Endothelial cell of umbilical vein (primary cell): ENCODE data around the gene FAM3B. TPM values are rescaled to one million over a fixed set of nuclear protein-coding genes. Genes with fewer than 3 reads are reported as not detected.

Experiments used
- BruUV-seq: library from RNA; stranded (reverse); fragments of 400-500 nt; replicated peaks from 2 replicates; lab custom pipeline; 2021; lab: Mats Ljungman, UMichigan
- CTCF ChIA-PET: fragments of 300-600, 350-600 bp; sonication (Branson Sonifier 250); formaldehyde crosslinking; loops from one replicate; lab custom pipeline; 2021; ENCODE audit warnings: antibody characterized with exemption, inconsistent platforms; lab: Charles Lee
- POLR2A ChIA-PET: fragments of 300-600, 350-600 bp; sonication (Branson Sonifier 250); formaldehyde crosslinking; loops from one replicate; lab custom pipeline; 2021; ENCODE audit warnings: antibody characterized with exemption, inconsistent platforms; lab: Charles Lee
- DNase-seq: peaks from one replicate; pipeline ENCODE4 v3.0.0-alpha.2; 2011; ENCODE audit warnings: low read depth, low spot score
- FAIRE-seq: peaks from 2 replicates; lab custom pipeline; 2011; peaks lifted over from hg19 to GRCh38; lab: Jason Lieb, UNC
- H2AFZ ChIP-seq: 2 replicates; pipeline ENCODE4 v1.6.0; 2012; ENCODE audit warnings: low read depth, low read length, control low read depth, inconsistent platforms
- H3K27ac ChIP-seq: 2 replicates; pipeline ENCODE4 v1.5.1; 2011; ENCODE audit warnings: low read depth, mild to moderate bottlenecking, control low read depth, low read length, moderate library complexity; ENCODE audit not compliant: insufficient read depth
- H3K27me3 ChIP-seq, 2 experiments: 2 replicates each; pipeline versions ENCODE4 v1.6.0 to v1.6.1; 2011; ENCODE audit warnings: low read length in 2 of 2, mixed read lengths in 1 of 2; ENCODE audit not compliant: control insufficient read depth in 2 of 2, insufficient read depth in 2 of 2
- H3K36me3 ChIP-seq, 2 experiments: 2 replicates in 1 of 2; 3 replicates in 1 of 2; pipeline ENCODE4 v1.5.1; 2011; ENCODE audit warnings: low read length in 2 of 2, mild to moderate bottlenecking in 1 of 2, moderate library complexity in 1 of 2; ENCODE audit not compliant: control insufficient read depth in 2 of 2, insufficient read depth in 2 of 2; ENCODE audit errors: extremely low read depth in 1 of 2
- H3K4me1 ChIP-seq: 3 replicates; pipeline ENCODE4 v1.5.1; 2011; ENCODE audit warnings: mild to moderate bottlenecking, low read length; ENCODE audit not compliant: control insufficient read depth, insufficient read depth; ENCODE audit errors: extremely low read depth
- H3K4me2 ChIP-seq: 2 replicates; pipeline ENCODE4 v1.6.1; 2011; ENCODE audit warnings: low read length, control low read depth, mixed read lengths; ENCODE audit not compliant: insufficient read depth
- H3K4me3 ChIP-seq, 3 experiments: fragments of 200-600 bp in 1 of 3; sonication (generic), shearing (Covaris generic) in 1 of 3; replicated peaks in 1 of 3; 2 replicates each; pipeline ENCODE4 v1.5.1; 2011 to 2016; ENCODE audit warnings: control low read depth in 3 of 3, low read length in 3 of 3, mild to moderate bottlenecking in 2 of 3, inconsistent platforms in 1 of 3, low read depth in 1 of 3, moderate library complexity in 1 of 3; ENCODE audit not compliant: insufficient read depth in 1 of 3
- H3K79me2 ChIP-seq: 2 replicates; pipeline ENCODE4 v1.6.0; 2012; ENCODE audit warnings: low read length, inconsistent platforms; ENCODE audit not compliant: control insufficient read depth, insufficient read depth
- H3K9ac ChIP-seq: replicated peaks from 2 replicates; pipeline ENCODE3; 2011; ENCODE audit warnings: low read length, control low read depth; ENCODE audit not compliant: insufficient read depth; ENCODE audit errors: extremely low read depth
- H3K9me1 ChIP-seq: replicated peaks from 3 replicates; pipeline ENCODE4 v1.6.0; 2011; ENCODE audit warnings: mild to moderate bottlenecking, low read length; ENCODE audit not compliant: control insufficient read depth, insufficient read depth; ENCODE audit errors: extremely low read depth
- H3K9me3 ChIP-seq: replicated peaks from 2 replicates; pipeline ENCODE4 v1.5.1; 2012; ENCODE audit warnings: low read length, inconsistent platforms; ENCODE audit not compliant: control insufficient read depth, insufficient read depth
- H4K20me1 ChIP-seq: replicated peaks from 2 replicates; pipeline ENCODE3; 2011; ENCODE audit warnings: mild to moderate bottlenecking, low read length; ENCODE audit not compliant: control insufficient read depth, insufficient read depth; ENCODE audit errors: extremely low read depth
- EZH2 ChIP-seq: IDR thresholded peaks from 2 replicates; pipeline ENCODE4 v1.6.1; 2012; ENCODE audit warnings: borderline replicate concordance, low read depth, mild to moderate bottlenecking, moderate library complexity, low read length, inconsistent platforms; ENCODE audit not compliant: severe bottlenecking
- FOS ChIP-seq: IDR thresholded peaks from 2 replicates; pipeline ENCODE4 v1.6.1; 2011; ENCODE audit warnings: mild to moderate bottlenecking, low read length, moderate library complexity, borderline replicate concordance; ENCODE audit not compliant: insufficient read depth
- GATA2 ChIP-seq: IDR thresholded peaks from 2 replicates; pipeline ENCODE4 v1.7.0; 2011; ENCODE audit warnings: low read depth, mild to moderate bottlenecking, moderate library complexity, mixed read lengths, low read length; ENCODE audit not compliant: insufficient read length, insufficient read depth
- JUN ChIP-seq: IDR thresholded peaks from 2 replicates; pipeline ENCODE4 v1.6.1; 2011; ENCODE audit warnings: borderline replicate concordance, low read depth; ENCODE audit not compliant: insufficient read length, insufficient read depth
- MAX ChIP-seq: IDR thresholded peaks from 2 replicates; pipeline ENCODE4 v1.6.1; 2011; ENCODE audit not compliant: insufficient read depth, insufficient read length
- MYC ChIP-seq: IDR thresholded peaks from one replicate; pipeline ENCODE4 v1.6.1; 2011; ENCODE audit warnings: mild to moderate bottlenecking, low read depth, low read length
- POLR2A ChIP-seq: IDR thresholded peaks from 2 replicates; pipeline ENCODE4 v1.6.1; 2012; ENCODE audit warnings: low read depth, mild to moderate bottlenecking, control low read depth, low read length
- POLR2AphosphoS5 ChIP-seq: IDR thresholded peaks from 2 replicates; pipeline ENCODE4 v1.6.1; 2012; ENCODE audit warnings: low read depth, mild to moderate bottlenecking, control low read depth, low read length, moderate library complexity; ENCODE audit not compliant: insufficient read depth
- dilution Hi-C: fragments of 300-500 bp; cut with MboI; formaldehyde crosslinking; loops from one replicate; pipeline ENCODE4 v1.15.0; 2019; ENCODE audit warnings: low sequenced_read_pairs; ENCODE audit not compliant: extremely low pct_ligation_motif_present
- intact Hi-C: fragments of 100-400 bp; cut with micrococcal nuclease; formaldehyde crosslinking; loops from one replicate; pipeline ENCODE4 v1.10.0; 2022
- polyA plus RNA-seq, 4 experiments: library from polyadenylated mRNA; depleted of rRNA in 3 of 4; stranded (reverse) in 3 of 4; unstranded in 1 of 4; fragments of >200 nt; gene quantifications; 2 replicates each; pipeline versions ENCODE4 v1.2.1 to v1.2.3, GENCODE V29; 2011 to 2012; ENCODE audit warnings: missing spikeins in 1 of 4
- total RNA-seq: library from RNA; stranded (reverse); gene quantifications from 2 replicates; pipeline ENCODE4 v1.2.3, GENCODE V29; 2021
- TF ChIP-seq, protein P1 (sequence below), 2 donors: IDR thresholded peaks; 1 replicate in 1 of 2; 2 replicates in 1 of 2; pipeline ENCODE4 v1.5.1; 2011; ENCODE audit warnings: low read length in 2 of 2, mild to moderate bottlenecking in 2 of 2, moderate library complexity in 2 of 2, control low read depth in 1 of 2, inconsistent platforms in 1 of 2, low read depth in 1 of 2; ENCODE audit not compliant: insufficient read depth in 1 of 2; ENCODE audit errors: extremely low read depth in 1 of 2

The FAM3B gene
- total and polyA plus RNA-seq, 2 donors (not counting 3 experiments of a cell fraction or from before 2014, with no cell fraction given) = not detected

DNA sequence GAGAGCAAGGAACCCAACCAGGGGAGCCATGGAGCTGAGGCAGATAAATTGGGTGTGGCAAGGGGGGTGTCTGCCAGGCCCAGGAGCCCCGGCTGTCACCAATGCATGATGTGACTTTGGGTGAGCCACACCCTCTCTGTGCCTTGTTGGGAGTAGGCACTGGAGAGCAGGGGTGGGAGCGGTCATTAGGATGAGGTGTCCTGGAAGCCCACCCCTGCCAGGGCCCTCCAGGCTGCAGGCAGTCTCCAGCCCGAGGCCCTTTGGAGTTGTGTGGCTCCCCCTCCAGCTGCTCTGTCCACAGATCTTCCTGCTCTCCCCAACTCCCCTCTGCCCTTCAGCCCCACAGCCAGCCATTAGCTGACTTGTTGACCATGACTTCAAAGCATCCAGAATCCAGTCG, 56.7 kb downstream of the FAM3B start:
- no peak for FAIRE-seq
- H3K4me1 ChIP-seq = no peaks in the 10 kb centered on the region

More for the DNA sequence above, 56.7 kb downstream of the FAM3B start:
- Histone ChIP-seq H3K9me1 (no peaks in the 10 kb centered on the region), H4K20me1 (no peaks in the 10 kb centered on the region), H3K9me3 (no peaks in the 10 kb centered on the region), H3K4me3 (no peak overlapping the region), H2AFZ (no peak overlapping the region), H3K79me2 (no peaks in the 10 kb centered on the region), H3K27me3 (no peaks in the 10 kb centered on the region), H3K36me3 (no peaks in the 10 kb centered on the region), H3K9ac (no peak overlapping the region), H3K27ac (no peak overlapping the region), H3K4me2 (no peak overlapping the region)
- intact Hi-C loops (no loop called here), dilution Hi-C loops (no loop called here)
- no TSS peak for BruUV-seq
- TF ChIP-seq MYC = no peak
- TF ChIP-seq EZH2 = no peak
- TF ChIP-seq MAX = no peak
- TF ChIP-seq, protein P1, sequence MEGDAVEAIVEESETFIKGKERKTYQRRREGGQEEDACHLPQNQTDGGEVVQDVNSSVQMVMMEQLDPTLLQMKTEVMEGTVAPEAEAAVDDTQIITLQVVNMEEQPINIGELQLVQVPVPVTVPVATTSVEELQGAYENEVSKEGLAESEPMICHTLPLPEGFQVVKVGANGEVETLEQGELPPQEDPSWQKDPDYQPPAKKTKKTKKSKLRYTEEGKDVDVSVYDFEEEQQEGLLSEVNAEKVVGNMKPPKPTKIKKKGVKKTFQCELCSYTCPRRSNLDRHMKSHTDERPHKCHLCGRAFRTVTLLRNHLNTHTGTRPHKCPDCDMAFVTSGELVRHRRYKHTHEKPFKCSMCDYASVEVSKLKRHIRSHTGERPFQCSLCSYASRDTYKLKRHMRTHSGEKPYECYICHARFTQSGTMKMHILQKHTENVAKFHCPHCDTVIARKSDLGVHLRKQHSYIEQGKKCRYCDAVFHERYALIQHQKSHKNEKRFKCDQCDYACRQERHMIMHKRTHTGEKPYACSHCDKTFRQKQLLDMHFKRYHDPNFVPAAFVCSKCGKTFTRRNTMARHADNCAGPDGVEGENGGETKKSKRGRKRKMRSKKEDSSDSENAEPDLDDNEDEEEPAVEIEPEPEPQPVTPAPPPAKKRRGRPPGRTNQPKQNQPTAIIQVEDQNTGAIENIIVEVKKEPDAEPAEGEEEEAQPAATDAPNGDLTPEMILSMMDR (IDR thresholded peaks at IDR 0.05; ENCODE audit: extremely low read depth in 1 of 2, insufficient read depth in 1 of 2, low read depth in 1 of 2, low read length in 2 of 2) = no peak
- no peak for TF ChIP-seq POLR2AphosphoS5
- no peak for TF ChIP-seq FOS
- no peak for TF ChIP-seq GATA2
- TF ChIP-seq JUN = no peak
- TF ChIP-seq POLR2A = no peak
- POLR2A ChIA-PET = no interaction called here
- no peak for DNase-seq
- CTCF ChIA-PET = no interaction called here
